ENCODE results near the gene FAM149A. TPM values are rescaled to one million over a fixed set of nuclear protein-coding genes. Genes with fewer than 3 reads are reported as not detected.

Gene FAM149A
- polyA plus RNA-seq, 3 donors, result not detected

DNA sequence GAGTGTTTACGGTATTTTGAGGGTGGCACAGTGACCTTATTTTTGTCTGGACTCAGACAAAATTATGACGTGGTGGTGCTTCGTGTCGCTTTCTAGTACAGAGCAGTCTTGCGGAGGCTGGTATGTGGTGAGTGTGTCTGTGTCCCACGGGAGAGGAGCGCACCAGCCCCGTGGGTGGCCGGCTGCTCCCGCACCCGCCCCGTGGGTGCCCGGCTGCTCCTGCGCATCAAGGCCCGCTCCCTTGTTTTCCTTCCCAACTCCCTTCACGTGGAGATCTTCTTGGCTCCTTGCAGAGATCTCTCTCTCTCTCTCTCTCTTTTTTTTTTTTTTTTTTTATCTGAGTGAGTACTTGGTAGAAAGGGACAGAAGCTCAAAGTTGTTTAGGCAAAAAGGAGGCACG, 12.2 kb upstream of the FAM149A start:
- no peak overlapping the region for H3K27ac Mint-ChIP-seq
- no peaks in the 10 kb centered on the region for H3K4me1 ChIP-seq (ENCODE audit: control insufficient read depth in 1 of 2, insufficient read depth in 2 of 2, low read length in 2 of 2)
- H3K27ac ChIP-seq (ENCODE audit: low read depth in 1 of 2, low read length in 2 of 2), result no peak overlapping the region
- no peak overlapping the region for H3K4me3 ChIP-seq (replicated peaks in 1 of 3; ENCODE audit: low read depth in 2 of 3, low read length in 3 of 3)
- H3K4me3 Mint-ChIP-seq, result no peak overlapping the region
- no peak for DNase-seq
- no peaks in the 10 kb centered on the region for H3K27me3 ChIP-seq (ENCODE audit: control insufficient read depth in 2 of 2, insufficient read depth in 2 of 2, low read length in 2 of 2)
- H3K36me3 Mint-ChIP-seq, result no peaks in the 10 kb centered on the region
- no peaks in the 10 kb centered on the region for H3K4me1 Mint-ChIP-seq
- WGBS (ENCODE audit: insufficient coverage), result 98% methylated on average over 11 of the region's 17 CpGs
- intact Hi-C loops (cut with micrococcal nuclease), result no loop called here
- no peaks in the 10 kb centered on the region for H3K36me3 ChIP-seq (replicated peaks in 1 of 2; ENCODE audit: control insufficient read depth in 1 of 2, insufficient read depth in 2 of 2, low read length in 2 of 2)
- H3K9ac ChIP-seq (ENCODE audit: insufficient read depth, low read length, poor library complexity, severe bottlenecking), result no peak overlapping the region
- no peak overlapping the region for H2AFZ ChIP-seq (ENCODE audit: insufficient read depth, low read depth, low read length, poor library complexity, severe bottlenecking)
- H4K20me1 ChIP-seq (ENCODE audit: insufficient read depth, low read length), result no peaks in the 10 kb centered on the region
- H3K4me2 ChIP-seq (replicated peaks; ENCODE audit: extremely low read depth, low read length, poor library complexity, severe bottlenecking), result no peak overlapping the region
- peaks cover 0 to 10% of the 10 kb centered on the region in 2 donors for H3K9me3 ChIP-seq (replicated peaks in 1 of 2; ENCODE audit: control insufficient read depth in 1 of 2, insufficient read depth in 1 of 2, low read length in 2 of 2)
- H3K79me2 ChIP-seq (ENCODE audit: insufficient read depth, low read length), result no peaks in the 10 kb centered on the region
- H3K27me3 Mint-ChIP-seq (ENCODE audit: low read depth in 3 of 3), result peaks cover 4 to 7% (median 4%) of the 10 kb centered on the region in 3 donors
- no peak for TF ChIP-seq CTCF (IDR thresholded peaks at IDR 0.05)
- H3K9me3 Mint-ChIP-seq, result peaks cover 4 to 20% (median 10%) of the 10 kb centered on the region in 7 donors

GRCh38 chr4:186095406-186095805, 9.1 kb upstream of the FAM149A start:
- Mint-ChIP-seq H3K27me3 (ENCODE audit: low read depth in 3 of 3) (peaks cover 0 to 10% (median 2%) of the 10 kb centered on the region in 3 donors), H3K36me3 (no peaks in the 10 kb centered on the region), H3K4me1 (no peaks in the 10 kb centered on the region), H3K4me3 (no peak overlapping the region), H3K9me3 (peaks cover 0 to 12% (median 6%) of the 10 kb centered on the region in 7 donors), H3K27ac (no peak overlapping the region)
- Histone ChIP-seq H3K4me2 (replicated peaks; ENCODE audit: extremely low read depth, low read length, poor library complexity, severe bottlenecking) (no peak overlapping the region), H3K36me3 (replicated peaks in 1 of 2; ENCODE audit: control insufficient read depth in 1 of 2, insufficient read depth in 2 of 2, low read length in 2 of 2) (no peaks in the 10 kb centered on the region), H3K4me1 (ENCODE audit: control insufficient read depth in 1 of 2, insufficient read depth in 2 of 2, low read length in 2 of 2) (no peaks in the 10 kb centered on the region), H4K20me1 (ENCODE audit: insufficient read depth, low read length) (no peaks in the 10 kb centered on the region), H3K9me3 (replicated peaks in 1 of 2; ENCODE audit: control insufficient read depth in 1 of 2, insufficient read depth in 1 of 2, low read length in 2 of 2) (peaks cover 0 to 8% of the 10 kb centered on the region in 2 donors), H3K4me3 (replicated peaks in 1 of 3; ENCODE audit: low read depth in 2 of 3, low read length in 3 of 3) (no peak overlapping the region), H3K27ac (ENCODE audit: low read depth in 1 of 2, low read length in 2 of 2) (no peak overlapping the region), H3K79me2 (ENCODE audit: insufficient read depth, low read length) (no peaks in the 10 kb centered on the region), H3K9ac (ENCODE audit: insufficient read depth, low read length, poor library complexity, severe bottlenecking) (no peak overlapping the region), H2AFZ (ENCODE audit: insufficient read depth, low read depth, low read length, poor library complexity, severe bottlenecking) (no peak overlapping the region), H3K27me3 (ENCODE audit: control insufficient read depth in 2 of 2, insufficient read depth in 2 of 2, low read length in 2 of 2) (no peaks in the 10 kb centered on the region)
- WGBS (ENCODE audit: insufficient coverage), result 83% methylated on average over 8 of the region's 13 CpGs
- no peak for TF ChIP-seq CTCF (IDR thresholded peaks at IDR 0.05)
- no peak for DNase-seq
- intact Hi-C loops (cut with micrococcal nuclease), result no loop called here
